ENCODE results near the gene PTER. TPM values are rescaled to one million over a fixed set of nuclear protein-coding genes. Genes with fewer than 3 reads are reported as not detected.

PTER gene
- total RNA-seq, 4 donors from 2014 or later: 4.1 to 13.5 (median 11.0) TPM

GRCh38 chr10:16481052-16481728 is 44.4 kb downstream of the PTER start:
- TF ChIP-seq CTCF (IDR thresholded peaks at IDR 0.05): no peak
- TF ChIP-seq POLR2A (IDR thresholded peaks at IDR 0.05): no peak
- no peak overlapping the region for H3K4me3 ChIP-seq
- H3K4me1 ChIP-seq: no peaks in the 10 kb centered on the region
- H3K27ac ChIP-seq: no peak overlapping the region
- H3K27me3 ChIP-seq: no peaks in the 10 kb centered on the region
- no peaks in the 10 kb centered on the region for H3K36me3 ChIP-seq
- no peak for DNase-seq
- intact Hi-C loops (cut with DNase I; ENCODE audit: low total_unique reads): no loop called here
- H3K9me3 ChIP-seq: no peaks in the 10 kb centered on the region

GRCh38 chr10:16483241-16483917 is 46.6 kb downstream of the PTER start:
- no peaks in the 10 kb centered on the region for H3K36me3 ChIP-seq
- H3K4me3 ChIP-seq: no peak overlapping the region
- H3K27me3 ChIP-seq: no peaks in the 10 kb centered on the region
- DNase-seq: no peak
- no peaks in the 10 kb centered on the region for H3K9me3 ChIP-seq
- intact Hi-C loops (cut with DNase I; ENCODE audit: low total_unique reads): no loop called here
- TF ChIP-seq POLR2A (IDR thresholded peaks at IDR 0.05) (no peak), CTCF (IDR thresholded peaks at IDR 0.05) (no peak)
- no peak overlapping the region for H3K27ac ChIP-seq
- no peaks in the 10 kb centered on the region for H3K4me1 ChIP-seq

- H3K4me1 ChIP-seq: no peaks in the 10 kb centered on the region
- H3K9me3 ChIP-seq: no peaks in the 10 kb centered on the region
- H3K27me3 ChIP-seq: no peaks in the 10 kb centered on the region
- H3K36me3 ChIP-seq: no peaks in the 10 kb centered on the region
- no peak for DNase-seq
- no peak overlapping the region for H3K27ac ChIP-seq
- TF ChIP-seq POLR2A (IDR thresholded peaks at IDR 0.05) (no peak), CTCF (IDR thresholded peaks at IDR 0.05) (no peak)
- no peak overlapping the region for H3K4me3 ChIP-seq
- intact Hi-C loops (cut with DNase I; ENCODE audit: low total_unique reads): no loop called here
These were observed 53.7 kb downstream of the PTER start for GRCh38 chr10:16490511-16490910.

GRCh38 chr10:16491933-16492332 is 55.1 kb downstream of the PTER start:
- H3K27ac ChIP-seq: no peak overlapping the region
- H3K4me3 ChIP-seq: no peak overlapping the region
- intact Hi-C loops (cut with DNase I; ENCODE audit: low total_unique reads): no loop called here
- no peaks in the 10 kb centered on the region for H3K36me3 ChIP-seq
- H3K4me1 ChIP-seq: no peaks in the 10 kb centered on the region
- H3K9me3 ChIP-seq: no peaks in the 10 kb centered on the region
- TF ChIP-seq CTCF (IDR thresholded peaks at IDR 0.05) (no peak), POLR2A (IDR thresholded peaks at IDR 0.05) (no peak)
- no peak for DNase-seq
- no peaks in the 10 kb centered on the region for H3K27me3 ChIP-seq

GRCh38 chr10:16493884-16494536 is 57.2 kb downstream of the PTER start:
- intact Hi-C loops (cut with DNase I; ENCODE audit: low total_unique reads): no loop called here

More at GRCh38 chr10:16493884-16494536, 57.2 kb downstream of the PTER start:
- Histone ChIP-seq H3K27ac (no peak overlapping the region), H3K36me3 (no peaks in the 10 kb centered on the region), H3K9me3 (no peaks in the 10 kb centered on the region), H3K4me1 (no peaks in the 10 kb centered on the region), H3K4me3 (no peak overlapping the region), H3K27me3 (no peaks in the 10 kb centered on the region)
- DNase-seq: no peak
- no peak for TF ChIP-seq CTCF (IDR thresholded peaks at IDR 0.05)
- no peak for TF ChIP-seq POLR2A (IDR thresholded peaks at IDR 0.05)

Data from uterus (tissue), 4 donors.